Kidney epithelial cell (primary cell): ENCODE data around the gene TMEM88. TPM values are rescaled to one million over a fixed set of nuclear protein-coding genes. Genes with fewer than 3 reads are reported as not detected.

Source experiments
- DNase-seq: peaks from one replicate; pipeline ENCODE4 v3.0.0-alpha.2; 2010; ENCODE audit warnings: low read depth
- H3K27me3 ChIP-seq: 2 replicates; pipeline ENCODE4 v1.6.0; 2011; ENCODE audit warnings: low read length; ENCODE audit not compliant: control insufficient read depth, insufficient read depth
- H3K36me3 ChIP-seq: 2 replicates; pipeline ENCODE4 v1.5.1; 2011; ENCODE audit warnings: low read length; ENCODE audit not compliant: control insufficient read depth, insufficient read depth
- H3K4me3 ChIP-seq: 2 replicates; pipeline ENCODE4 v1.5.1; 2011; ENCODE audit warnings: low read depth, mild to moderate bottlenecking, control low read depth, low read length
- total RNA-seq: library from RNA; depleted of rRNA; stranded (reverse); fragments of >200 nt; gene quantifications from 2 replicates; pipeline ENCODE4 v1.2.3, GENCODE V29; 2015
- TF ChIP-seq, protein P1 (sequence below): IDR thresholded peaks from 2 replicates; pipeline ENCODE4 v1.5.1; 2011; ENCODE audit warnings: mild to moderate bottlenecking, moderate library complexity, low read length, control low read depth, inconsistent platforms; ENCODE audit not compliant: insufficient read depth, poor library complexity, severe bottlenecking

TMEM88 gene
- total RNA-seq, 1 donor from 2014 or later, result 4.3 TPM

DNA sequence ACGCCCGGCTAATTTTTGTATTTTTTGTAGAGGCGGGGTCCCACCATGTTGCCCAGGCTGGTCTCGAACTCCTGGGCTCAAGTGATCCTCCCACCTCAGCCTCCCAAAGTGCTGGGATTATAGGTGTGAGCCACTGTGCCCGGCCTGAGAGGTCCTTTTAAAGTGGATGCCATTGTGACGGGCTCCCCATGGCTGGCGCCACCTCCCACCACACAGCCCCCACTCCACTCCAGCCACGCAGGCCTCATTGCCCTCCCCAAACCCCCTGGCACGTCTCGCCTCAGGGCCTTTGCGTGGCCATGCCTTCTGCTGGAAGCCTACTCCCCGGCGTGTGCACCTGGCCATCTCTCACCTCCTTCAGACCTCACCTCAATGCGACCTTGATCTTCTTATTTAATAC, 32.7 kb upstream of the TMEM88 start:
- TF ChIP-seq, protein P1, sequence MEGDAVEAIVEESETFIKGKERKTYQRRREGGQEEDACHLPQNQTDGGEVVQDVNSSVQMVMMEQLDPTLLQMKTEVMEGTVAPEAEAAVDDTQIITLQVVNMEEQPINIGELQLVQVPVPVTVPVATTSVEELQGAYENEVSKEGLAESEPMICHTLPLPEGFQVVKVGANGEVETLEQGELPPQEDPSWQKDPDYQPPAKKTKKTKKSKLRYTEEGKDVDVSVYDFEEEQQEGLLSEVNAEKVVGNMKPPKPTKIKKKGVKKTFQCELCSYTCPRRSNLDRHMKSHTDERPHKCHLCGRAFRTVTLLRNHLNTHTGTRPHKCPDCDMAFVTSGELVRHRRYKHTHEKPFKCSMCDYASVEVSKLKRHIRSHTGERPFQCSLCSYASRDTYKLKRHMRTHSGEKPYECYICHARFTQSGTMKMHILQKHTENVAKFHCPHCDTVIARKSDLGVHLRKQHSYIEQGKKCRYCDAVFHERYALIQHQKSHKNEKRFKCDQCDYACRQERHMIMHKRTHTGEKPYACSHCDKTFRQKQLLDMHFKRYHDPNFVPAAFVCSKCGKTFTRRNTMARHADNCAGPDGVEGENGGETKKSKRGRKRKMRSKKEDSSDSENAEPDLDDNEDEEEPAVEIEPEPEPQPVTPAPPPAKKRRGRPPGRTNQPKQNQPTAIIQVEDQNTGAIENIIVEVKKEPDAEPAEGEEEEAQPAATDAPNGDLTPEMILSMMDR, result no peak
- H3K36me3 ChIP-seq, result no peaks in the 10 kb centered on the region
- DNase-seq, result no peak
- H3K27me3 ChIP-seq, result peaks cover 12% of the 10 kb centered on the region
- H3K4me3 ChIP-seq, result no peak overlapping the region

DNA sequence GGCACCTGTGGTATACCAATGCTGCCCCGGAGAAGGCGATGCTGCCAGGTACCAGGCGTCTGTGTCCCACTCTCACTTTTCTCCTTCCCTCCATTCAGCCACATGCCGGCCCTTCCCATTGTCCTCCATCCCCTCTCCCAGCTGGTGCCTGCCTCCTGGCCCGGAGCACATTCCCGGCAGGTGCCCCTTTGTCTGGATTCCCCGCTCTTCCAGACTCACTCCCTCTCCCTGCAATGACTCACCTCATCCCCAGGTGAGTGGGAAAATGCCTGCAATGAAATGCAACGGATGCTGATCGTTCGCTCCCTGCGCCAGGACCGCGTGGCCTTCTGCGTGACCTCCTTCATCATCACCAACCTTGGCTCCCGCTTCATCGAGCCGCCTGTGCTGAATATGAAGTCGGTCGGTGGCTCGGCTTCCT, 31.3 kb upstream of the TMEM88 start:
- no peak for DNase-seq
- H3K4me3 ChIP-seq, result no peak overlapping the region
- peaks cover 11% of the 10 kb centered on the region for H3K27me3 ChIP-seq
- TF ChIP-seq, protein P1, result no peak
- H3K36me3 ChIP-seq, result no peaks in the 10 kb centered on the region

DNA sequence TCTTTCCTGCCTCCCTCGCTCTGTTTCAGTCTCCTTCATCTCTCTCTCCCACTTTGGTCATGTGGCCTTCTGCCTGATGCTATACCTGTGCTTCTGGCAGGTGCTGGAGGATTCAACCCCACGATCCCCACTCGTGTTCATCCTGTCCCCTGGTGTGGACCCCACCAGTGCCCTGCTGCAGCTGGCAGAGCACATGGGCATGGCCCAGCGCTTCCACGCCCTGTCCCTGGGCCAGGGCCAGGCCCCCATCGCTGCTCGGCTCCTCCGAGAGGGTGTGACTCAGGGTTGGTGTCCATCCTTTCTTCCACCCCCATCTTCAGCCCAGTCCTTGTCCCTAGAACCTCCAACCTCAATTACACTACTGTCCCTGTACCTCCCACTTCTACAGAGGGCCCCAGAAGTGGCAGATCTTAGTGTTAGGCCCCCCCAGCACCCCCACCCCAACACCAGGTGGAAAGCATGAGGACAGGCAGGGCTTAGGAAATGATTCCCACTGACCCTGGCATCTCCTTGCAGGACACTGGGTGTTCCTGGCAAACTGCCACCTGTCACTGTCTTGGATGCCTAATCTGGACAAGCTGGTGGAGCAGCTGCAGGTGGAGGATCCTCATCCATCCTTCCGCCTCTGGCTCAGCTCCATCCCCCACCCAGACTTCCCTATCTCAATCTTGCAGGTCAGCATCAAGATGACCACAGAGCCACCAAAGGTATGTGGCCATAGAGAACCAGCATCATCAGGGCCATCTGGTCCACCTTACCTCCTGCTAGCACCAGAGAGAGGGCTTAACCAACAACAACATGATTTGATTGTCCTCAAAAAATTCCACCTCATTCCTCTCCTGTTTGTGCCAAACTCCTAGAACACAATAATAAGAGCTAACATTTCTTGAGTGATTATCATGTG, 30.6 kb upstream of the TMEM88 start:
- no peak overlapping the region for H3K4me3 ChIP-seq
- TF ChIP-seq, protein P1, result no peak
- H3K27me3 ChIP-seq, result peaks cover 8% of the 10 kb centered on the region
- DNase-seq, result no peak
- H3K36me3 ChIP-seq, result no peaks in the 10 kb centered on the region

DNA sequence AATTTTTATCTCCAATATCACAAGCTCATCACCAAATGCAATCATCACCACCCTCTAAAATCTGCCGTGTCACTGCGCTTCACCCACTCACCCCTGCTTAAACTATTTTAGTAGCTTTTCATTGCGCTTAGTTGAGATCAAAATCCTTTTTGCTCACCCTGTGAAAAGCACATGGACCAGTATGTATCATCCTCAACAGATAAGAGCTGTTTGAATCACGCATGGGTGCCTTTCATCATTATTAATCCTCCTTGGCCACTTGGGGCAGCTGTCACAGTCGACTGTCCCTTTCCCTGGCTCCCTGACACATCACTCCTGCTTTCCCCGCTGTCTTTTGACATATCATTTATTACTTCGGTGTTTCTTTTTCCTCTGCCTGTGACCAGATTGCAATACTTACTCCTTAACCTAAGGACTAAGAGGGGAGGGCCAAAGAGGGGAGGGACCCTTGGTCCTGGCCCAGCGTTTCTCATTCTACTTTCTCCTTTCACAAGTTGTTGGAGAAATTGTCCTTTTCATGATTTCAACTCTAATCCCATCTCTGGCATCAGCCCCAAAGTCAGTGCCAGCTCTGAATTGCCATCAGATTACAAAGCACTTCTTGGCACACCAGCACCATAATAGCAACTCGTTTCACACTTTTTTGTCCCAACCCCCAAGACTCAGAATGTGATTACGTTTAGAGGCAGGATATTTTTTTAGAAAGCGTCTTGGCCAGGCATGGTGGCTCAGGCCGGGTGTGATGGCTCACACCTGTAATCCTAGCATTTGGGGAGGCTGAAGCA, 29.5 kb upstream of the TMEM88 start:
- H3K36me3 ChIP-seq, result no peaks in the 10 kb centered on the region
- TF ChIP-seq, protein P1, result no peak

DNA sequence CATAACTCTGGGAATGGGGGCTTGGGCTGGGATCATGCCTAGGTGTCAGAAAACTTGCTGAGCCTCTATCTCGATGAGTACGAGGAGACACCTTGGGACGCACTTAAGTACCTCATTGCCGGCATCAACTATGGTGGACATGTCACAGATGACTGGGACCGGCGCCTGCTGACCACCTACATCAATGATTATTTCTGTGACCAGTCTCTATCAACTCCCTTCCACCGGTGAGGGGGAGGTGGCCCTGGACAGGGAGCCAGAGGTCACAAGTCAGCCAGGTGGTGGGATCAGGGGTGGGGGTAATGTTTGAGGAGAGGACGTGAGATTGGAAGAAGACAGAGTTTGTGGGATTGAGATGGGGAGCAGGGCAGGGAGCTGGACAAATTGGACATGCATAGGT, 24.2 kb upstream of the TMEM88 start:
- Histone ChIP-seq H3K4me3 (no peak overlapping the region), H3K36me3 (no peaks in the 10 kb centered on the region), H3K27me3 (peaks cover 2% of the 10 kb centered on the region)
- TF ChIP-seq, protein P1, result no peak
- DNase-seq, result no peak

More for the DNA sequence above, 29.5 kb upstream of the TMEM88 start:
- DNase-seq, result no peak
- no peak overlapping the region for H3K4me3 ChIP-seq
- H3K27me3 ChIP-seq, result peaks cover 8% of the 10 kb centered on the region
